ENCODE data around the gene HTRA2. TPM values are rescaled to one million over a fixed set of nuclear protein-coding genes. Genes with fewer than 3 reads are reported as not detected.

HTRA2 gene
- total RNA-seq, 1 donor: 32.9 TPM

GRCh38 chr2:74528600-74529356, 955 bp upstream of the HTRA2 start:
- no peak for DNase-seq (ENCODE audit: low read depth)
- H3K4me3 ChIP-seq (ENCODE audit: low read depth, low read length): peak overlapping the region; percentile 99
- TF ChIP-seq CTCF (IDR thresholded peaks at IDR 0.05; ENCODE audit: insufficient read depth, low read length): no peak

- TF ChIP-seq CTCF (IDR thresholded peaks at IDR 0.05; ENCODE audit: insufficient read depth, low read length): no peak
- peak; percentile 31 for DNase-seq (ENCODE audit: low read depth)
- peak overlapping the region; percentile 99 for H3K4me3 ChIP-seq (ENCODE audit: low read depth, low read length)
Measured at GRCh38 chr2:74530239-74531187, 780 bp downstream of the HTRA2 start.

- peak overlapping the region; percentile 17 for H3K4me3 ChIP-seq (ENCODE audit: low read depth, low read length)
- DNase-seq (ENCODE audit: low read depth): no peak
- no peak for TF ChIP-seq CTCF (IDR thresholded peaks at IDR 0.05; ENCODE audit: insufficient read depth, low read length)
Measured at GRCh38 chr2:74531666-74532065, 1.9 kb downstream of the HTRA2 start.

GRCh38 chr2:74532222-74532621, 2.5 kb downstream of the HTRA2 start:
- peak; percentile 72 for DNase-seq (ENCODE audit: low read depth)
- peak; percentile 14 for TF ChIP-seq CTCF (IDR thresholded peaks at IDR 0.05; ENCODE audit: insufficient read depth, low read length)
- H3K4me3 ChIP-seq (ENCODE audit: low read depth, low read length): no peak overlapping the region

- TF ChIP-seq CTCF (IDR thresholded peaks at IDR 0.05; ENCODE audit: insufficient read depth, low read length): no peak
Measured at GRCh38 chr2:74533464-74533863, 3.7 kb downstream of the HTRA2 start.

GRCh38 chr2:74534411-74534810, 4.7 kb downstream of the HTRA2 start:
- no peak overlapping the region for H3K4me3 ChIP-seq (ENCODE audit: low read depth, low read length)
- no peak for TF ChIP-seq CTCF (IDR thresholded peaks at IDR 0.05; ENCODE audit: insufficient read depth, low read length)
- no peak for DNase-seq (ENCODE audit: low read depth)

More at GRCh38 chr2:74533464-74533863, 3.7 kb downstream of the HTRA2 start:
- no peak overlapping the region for H3K4me3 ChIP-seq (ENCODE audit: low read depth, low read length)
- no peak for DNase-seq (ENCODE audit: low read depth)

Data from fibroblast of the aortic adventitia (primary cell).